NOMO-1 treated with dmso at 0.1 percent for 144 hours (cell line): ENCODE measurements around the gene OSBP.
"Not testable (repeated sequence)": the region's sequence is repeated elsewhere in the genome, so short reads cannot be mapped to it uniquely, and the experiment has no call there.

ENCODE experiments used
- DNase-seq: peaks from one replicate; lab custom pipeline; 2025; ENCODE audit not compliant: unreplicated experiment; lab: John Stamatoyannopoulos, UW

Gene OSBP

GRCh38 chr11:59615637-59616395 lies at the start of gene OSBP:
Gene OSBP, minus strand, starts transcription at chr11:59615774. Its CDS starts 110 bp downstream, at chr11:59615664.
- DNase-seq: peak; percentile 100

GRCh38 chr11:59660621-59661020 lies 45.0 kb upstream of the OSBP start:
- no peak for DNase-seq

GRCh38 chr11:59659981-59660380 lies 44.4 kb upstream of the OSBP start:
- no peak for DNase-seq

GRCh38 chr11:59658036-59658435 lies 42.5 kb upstream of the OSBP start:
- no peak for DNase-seq

- DNase-seq: no peak
Observed at GRCh38 chr11:59654893-59655292, 39.3 kb upstream of the OSBP start.

- no peak for DNase-seq
Observed at GRCh38 chr11:59647245-59647980, 31.8 kb upstream of the OSBP start.

- no peak for DNase-seq
Observed at GRCh38 chr11:59644528-59644927, 29.0 kb upstream of the OSBP start.

GRCh38 chr11:59643390-59643789 lies 27.8 kb upstream of the OSBP start:
- DNase-seq: no peak

- DNase-seq: no peak
Observed at GRCh38 chr11:59641156-59641555, 25.6 kb upstream of the OSBP start.

GRCh38 chr11:59630493-59630892 lies 14.9 kb upstream of the OSBP start:
- no peak for DNase-seq

GRCh38 chr11:59629996-59630395 lies 14.4 kb upstream of the OSBP start:
- no peak for DNase-seq

- DNase-seq: not testable (repeated sequence)
Observed at GRCh38 chr11:59626969-59627368, 11.4 kb upstream of the OSBP start.

GRCh38 chr11:59625703-59626102 lies 10.1 kb upstream of the OSBP start:
- DNase-seq: no peak

- no peak for DNase-seq
Observed at GRCh38 chr11:59617876-59618275, 2.3 kb upstream of the OSBP start.

- no peak for DNase-seq
Observed at GRCh38 chr11:59616396-59616982, 915 bp upstream of the OSBP start.

GRCh38 chr11:59615120-59615636 lies 396 bp downstream of the OSBP start:
- no peak for DNase-seq

GRCh38 chr11:59614277-59615119 lies 1.1 kb downstream of the OSBP start:
- no peak for DNase-seq

- no peak for DNase-seq
Observed at GRCh38 chr11:59611570-59612565, 3.7 kb downstream of the OSBP start.

GRCh38 chr11:59610289-59610688 lies 5.3 kb downstream of the OSBP start:
- no peak for DNase-seq
